SJSA1 (cell line): ENCODE results near the gene CBFA2T3. TPM values are rescaled to one million over a fixed set of nuclear protein-coding genes. Genes with fewer than 3 reads are reported as not detected.

ENCODE experiments used
- DNase-seq, 2 experiments: peaks; one replicate each; pipeline ENCODE4 v3.0.0-alpha.2; 2015 to 2020; ENCODE audit warnings: low spot score in 2 of 2, low read depth in 1 of 2
- H3K27ac ChIP-seq: fragments of 250-450 bp; sonication (Bioruptor Pico); 2 replicates; pipeline ENCODE4 v1.5.1; 2020; ENCODE audit warnings: mild to moderate bottlenecking, moderate library complexity
- H3K27me3 ChIP-seq: fragments of 250-450 bp; sonication (Bioruptor Pico); replicated peaks from 2 replicates; pipeline ENCODE4 v1.5.1; 2020; ENCODE audit warnings: mild to moderate bottlenecking, moderate library complexity
- H3K36me3 ChIP-seq: fragments of 250-450 bp; sonication (Bioruptor Pico); 2 replicates; pipeline ENCODE4 v1.5.1; 2020; ENCODE audit warnings: mild to moderate bottlenecking
- H3K4me1 ChIP-seq: fragments of 250-450 bp; sonication (Bioruptor Pico); replicated peaks from 2 replicates; pipeline ENCODE4 v1.6.1; 2021; ENCODE audit warnings: mild to moderate bottlenecking
- H3K4me3 ChIP-seq: fragments of 250-450 bp; sonication (Bioruptor Pico); 2 replicates; pipeline ENCODE4 v1.5.1; 2020; ENCODE audit warnings: mild to moderate bottlenecking
- H3K9me3 ChIP-seq: fragments of 250-450 bp; sonication (Bioruptor Pico); replicated peaks from 2 replicates; pipeline ENCODE4 v1.5.1; 2020; ENCODE audit warnings: mild to moderate bottlenecking
- total RNA-seq: library from RNA; depleted of rRNA; stranded (reverse); fragments of >200 nt; shearing (Covaris generic); gene quantifications from 2 replicates; pipeline ENCODE4 v1.2.3, GENCODE V29; 2014

CBFA2T3 gene
- total RNA-seq, 1 experiment from 2014 or later: not detected

DNA sequence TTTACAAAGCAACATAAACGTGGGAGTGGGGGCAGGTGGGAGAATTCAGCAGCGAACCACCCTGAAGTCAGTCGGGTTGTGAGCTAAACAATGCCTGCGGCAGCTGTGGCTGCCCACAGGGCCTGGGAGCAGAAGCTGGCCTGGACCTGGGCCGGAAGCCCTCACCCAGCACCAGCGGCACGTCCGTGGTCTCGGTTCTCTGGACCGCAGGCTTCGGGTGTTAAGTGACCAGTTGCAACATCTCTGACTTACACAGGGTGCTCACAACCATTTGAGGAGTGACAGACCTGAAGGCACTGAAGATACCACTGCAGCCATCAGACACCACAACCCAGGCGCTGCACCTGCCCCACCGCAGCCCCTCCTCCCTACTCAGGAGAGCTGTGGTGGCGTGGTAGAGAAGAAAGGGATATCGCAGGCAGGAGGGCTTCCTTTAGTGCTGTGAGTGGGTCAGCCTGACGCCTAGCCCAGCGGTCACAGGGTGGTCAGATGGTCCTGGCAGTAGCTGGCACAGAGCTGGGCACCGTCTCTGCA lies 33.8 kb downstream of the CBFA2T3 start:
- no peak for DNase-seq
- peaks cover 88% of the 10 kb centered on the region for H3K27me3 ChIP-seq
- no peaks in the 10 kb centered on the region for H3K9me3 ChIP-seq
- H3K4me1 ChIP-seq: no peaks in the 10 kb centered on the region
- no peak overlapping the region for H3K27ac ChIP-seq
- H3K4me3 ChIP-seq: no peak overlapping the region
- no peaks in the 10 kb centered on the region for H3K36me3 ChIP-seq

DNA sequence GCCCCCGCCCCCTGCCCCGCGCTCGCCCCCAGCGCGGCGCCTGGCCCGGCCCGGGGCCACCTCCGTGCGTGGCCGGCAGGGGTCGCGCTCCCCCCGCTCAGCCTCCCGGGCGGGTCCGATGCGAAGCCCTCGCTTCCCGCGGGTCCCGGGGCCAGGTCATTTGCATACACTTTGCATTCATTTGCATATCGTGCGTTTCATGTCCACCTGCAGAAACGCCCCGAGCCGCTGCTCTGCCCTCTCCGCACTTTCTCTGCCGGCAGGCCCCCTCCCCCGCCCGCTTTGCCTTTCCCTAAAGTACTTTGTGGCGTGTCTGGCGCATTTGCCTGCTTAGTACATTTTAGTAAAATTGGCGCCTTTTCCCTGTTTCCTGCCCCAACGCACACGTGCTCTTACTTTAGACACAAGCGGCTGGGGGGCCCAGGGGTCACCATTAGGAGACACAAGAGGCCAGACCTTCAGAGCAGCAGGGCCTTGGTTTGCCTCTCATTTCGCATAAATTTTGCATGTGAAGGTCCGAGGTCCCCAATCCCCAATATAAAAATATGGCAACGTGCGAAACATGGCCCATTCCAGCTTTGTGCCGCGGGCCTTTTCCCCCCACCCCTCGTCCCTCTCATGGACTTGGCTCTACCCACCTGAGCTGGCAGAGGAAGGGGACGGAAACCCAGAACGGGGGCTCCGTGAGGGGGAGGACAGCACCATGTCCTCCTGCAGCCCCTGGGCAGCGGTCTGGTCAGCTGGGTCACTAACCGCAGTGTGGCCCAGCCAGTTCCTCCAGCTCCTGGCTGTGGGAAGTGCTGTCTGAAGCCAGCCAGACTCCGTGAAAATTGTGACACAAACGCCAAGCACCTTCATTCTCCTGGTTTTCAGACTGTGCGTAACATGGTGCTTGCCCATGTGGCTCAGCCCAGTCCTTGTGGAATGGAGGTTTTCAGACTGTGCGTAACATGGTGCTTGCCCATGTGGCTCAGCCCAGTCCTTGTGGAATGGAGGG lies 34.8 kb downstream of the CBFA2T3 start:
- DNase-seq: peak in 1 of 2 experiments; percentile 28
- H3K27me3 ChIP-seq: peaks cover 88% of the 10 kb centered on the region
- H3K9me3 ChIP-seq: no peaks in the 10 kb centered on the region
- H3K27ac ChIP-seq: no peak overlapping the region
- H3K4me3 ChIP-seq: no peak overlapping the region
- no peaks in the 10 kb centered on the region for H3K4me1 ChIP-seq
- H3K36me3 ChIP-seq: no peaks in the 10 kb centered on the region

DNA sequence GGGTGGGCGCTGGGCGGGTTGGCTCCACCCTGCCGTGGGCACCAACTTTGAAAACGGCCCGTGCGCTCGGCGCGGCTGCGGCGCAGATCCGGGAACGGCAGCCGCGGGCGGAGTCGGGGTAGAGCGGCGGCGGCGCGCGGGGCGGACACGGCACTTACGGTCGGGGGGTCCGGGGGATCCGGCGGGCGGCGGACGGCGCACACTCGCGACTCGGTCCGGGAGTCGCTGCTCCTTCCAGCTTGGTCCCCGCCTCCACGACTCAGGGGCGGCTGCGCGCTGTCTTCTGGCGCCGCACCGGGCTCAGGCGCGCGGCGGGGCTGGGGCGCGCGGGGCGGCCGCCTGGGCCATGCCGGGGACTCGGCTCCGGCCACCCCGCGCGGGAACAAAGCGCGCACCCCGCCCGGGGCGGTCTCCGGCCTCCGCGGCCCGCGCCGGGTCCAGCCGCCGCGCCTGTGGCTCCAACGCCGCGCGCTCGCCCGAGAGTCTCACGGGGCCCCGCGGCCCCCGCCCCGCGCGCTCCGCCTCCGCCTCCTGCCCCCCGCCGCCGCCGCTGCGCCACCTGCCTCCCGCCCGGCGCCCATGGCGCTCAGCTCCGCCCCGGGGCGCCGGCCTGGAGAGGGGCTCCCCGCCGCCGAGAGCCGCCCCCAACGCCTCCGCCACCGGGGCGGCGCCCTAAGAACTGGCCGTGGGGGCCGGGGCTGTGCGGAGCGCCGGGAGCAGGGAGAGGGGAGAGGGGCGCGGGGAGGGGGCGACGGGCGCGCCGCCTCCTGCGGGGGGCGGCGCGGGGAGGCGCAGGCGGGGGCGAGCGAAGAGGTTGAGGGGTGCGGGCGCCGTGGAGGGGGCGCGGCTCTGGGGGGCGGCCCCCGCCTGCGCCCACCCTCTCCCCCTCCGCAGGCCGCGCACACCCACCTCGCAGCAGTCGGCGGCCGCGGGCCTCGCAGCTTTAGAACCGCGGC lies 35.9 kb downstream of the CBFA2T3 start:
- DNase-seq: no peak
- no peaks in the 10 kb centered on the region for H3K9me3 ChIP-seq
- peaks cover 86% of the 10 kb centered on the region for H3K27me3 ChIP-seq
- no peak overlapping the region for H3K4me3 ChIP-seq
- no peaks in the 10 kb centered on the region for H3K4me1 ChIP-seq
- H3K36me3 ChIP-seq: no peaks in the 10 kb centered on the region
- H3K27ac ChIP-seq: no peak overlapping the region

DNA sequence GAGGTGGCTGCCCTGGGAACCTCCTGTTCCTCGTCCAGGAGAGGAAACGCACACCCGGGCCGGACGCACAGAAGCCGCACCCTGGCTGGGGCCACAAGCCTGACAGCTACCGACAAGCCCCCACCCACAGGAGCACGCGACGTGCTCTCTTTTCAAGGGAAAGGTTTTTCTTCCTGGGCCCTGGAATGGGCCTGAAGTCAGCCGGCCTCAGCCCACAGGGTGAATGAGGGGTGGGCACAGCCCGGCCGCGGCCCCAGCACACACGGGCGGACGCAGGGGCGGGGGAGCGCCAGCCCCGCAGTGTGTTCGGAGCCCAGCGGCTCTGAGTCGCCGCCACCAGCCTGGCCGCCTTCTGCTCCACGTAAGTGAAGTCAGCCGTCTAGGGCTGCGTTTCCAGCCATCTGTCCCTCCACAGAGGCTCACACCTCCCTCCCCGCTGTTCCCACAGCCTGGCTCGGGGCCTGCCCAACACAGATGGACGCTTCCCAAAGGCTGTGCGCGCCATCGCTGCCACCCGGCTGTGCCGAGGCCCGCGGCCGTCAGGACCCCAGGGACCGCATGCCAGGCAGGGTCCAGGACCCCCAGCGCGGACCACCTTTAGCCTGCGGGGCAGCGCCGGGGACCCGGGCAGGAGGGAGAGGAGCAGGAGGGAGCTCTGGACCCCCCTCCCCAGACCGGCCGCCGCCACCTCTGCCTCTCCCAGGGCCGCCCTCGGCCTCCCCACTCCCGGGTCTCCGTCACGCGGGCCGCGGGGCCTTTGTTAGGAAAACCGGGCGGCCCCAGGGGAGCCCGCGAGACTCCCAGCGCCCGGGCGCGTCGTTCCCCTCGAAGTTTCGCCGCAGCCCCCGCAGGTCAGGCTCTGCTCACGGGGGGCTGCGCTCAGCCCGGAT lies 36.8 kb downstream of the CBFA2T3 start:
- Histone ChIP-seq H3K4me1 (no peaks in the 10 kb centered on the region), H3K27me3 (peaks cover 86% of the 10 kb centered on the region), H3K9me3 (no peaks in the 10 kb centered on the region), H3K4me3 (no peak overlapping the region), H3K27ac (no peak overlapping the region), H3K36me3 (no peaks in the 10 kb centered on the region)
- DNase-seq: no peak

DNA sequence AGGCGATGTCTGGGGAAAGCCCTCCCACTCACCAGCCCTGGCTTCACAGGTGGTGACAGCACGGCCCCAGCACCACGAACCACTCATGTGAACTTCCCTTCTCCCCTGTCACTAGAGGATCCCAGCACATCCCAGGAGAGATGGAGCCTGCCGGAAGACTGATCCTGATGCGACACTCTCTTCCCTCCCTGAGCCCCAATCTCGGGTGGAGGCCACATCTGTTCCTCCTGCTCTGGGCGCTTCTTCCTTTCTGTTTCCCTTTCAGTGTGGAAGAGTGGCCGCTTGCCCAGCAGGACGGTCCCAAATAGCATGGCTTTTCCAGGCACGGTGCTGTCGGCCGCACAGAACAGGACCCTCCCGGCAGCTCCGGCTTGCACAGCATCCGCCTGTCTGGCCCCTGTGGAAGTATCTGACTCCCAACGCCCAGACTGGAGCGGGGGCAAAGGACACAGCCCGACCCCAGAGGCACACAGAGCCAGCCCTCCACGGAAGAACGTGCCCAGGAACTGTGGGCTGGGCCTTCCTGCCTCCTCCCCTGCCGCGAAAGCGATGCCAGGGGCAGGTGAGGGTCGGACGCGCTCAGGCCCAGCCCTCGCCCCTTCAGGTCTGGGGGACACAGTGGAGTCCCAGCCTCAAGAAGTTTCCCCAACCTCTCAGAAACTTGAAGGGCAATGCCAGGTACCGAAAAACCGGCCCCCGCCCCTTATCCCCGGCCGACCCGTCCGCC lies 37.6 kb downstream of the CBFA2T3 start:
- no peak overlapping the region for H3K4me3 ChIP-seq
- no peaks in the 10 kb centered on the region for H3K9me3 ChIP-seq
- peaks cover 83% of the 10 kb centered on the region for H3K27me3 ChIP-seq
- no peak for DNase-seq
- no peak overlapping the region for H3K27ac ChIP-seq
- no peaks in the 10 kb centered on the region for H3K4me1 ChIP-seq
- H3K36me3 ChIP-seq: no peaks in the 10 kb centered on the region

DNA sequence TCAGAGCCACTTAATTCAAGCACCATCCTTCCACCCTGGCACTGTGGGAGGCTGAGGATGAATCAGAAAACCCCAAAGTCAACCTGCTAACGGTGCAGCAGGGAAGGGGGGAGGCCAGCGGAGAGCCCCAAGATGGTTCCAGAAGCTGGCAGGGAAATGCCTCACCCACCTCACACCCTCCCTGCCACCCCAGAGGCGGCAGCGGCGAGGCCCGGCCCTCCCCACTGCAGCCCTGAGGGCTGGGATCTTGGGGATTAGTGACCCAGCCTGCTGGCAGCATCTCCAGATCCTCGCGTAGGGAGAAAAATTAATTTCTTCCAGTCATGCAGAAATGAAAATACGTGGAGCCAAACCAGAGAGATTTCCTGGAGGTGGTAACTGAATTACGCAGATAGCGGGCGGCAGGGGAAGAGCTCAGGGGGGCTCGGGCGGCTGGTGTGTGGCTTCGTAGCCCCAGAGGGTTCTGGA lies 38.2 kb downstream of the CBFA2T3 start:
- no peak for DNase-seq
- H3K4me3 ChIP-seq: no peak overlapping the region
- H3K27me3 ChIP-seq: peaks cover 81% of the 10 kb centered on the region
- no peaks in the 10 kb centered on the region for H3K9me3 ChIP-seq
- no peaks in the 10 kb centered on the region for H3K36me3 ChIP-seq
- no peak overlapping the region for H3K27ac ChIP-seq
- no peaks in the 10 kb centered on the region for H3K4me1 ChIP-seq

DNA sequence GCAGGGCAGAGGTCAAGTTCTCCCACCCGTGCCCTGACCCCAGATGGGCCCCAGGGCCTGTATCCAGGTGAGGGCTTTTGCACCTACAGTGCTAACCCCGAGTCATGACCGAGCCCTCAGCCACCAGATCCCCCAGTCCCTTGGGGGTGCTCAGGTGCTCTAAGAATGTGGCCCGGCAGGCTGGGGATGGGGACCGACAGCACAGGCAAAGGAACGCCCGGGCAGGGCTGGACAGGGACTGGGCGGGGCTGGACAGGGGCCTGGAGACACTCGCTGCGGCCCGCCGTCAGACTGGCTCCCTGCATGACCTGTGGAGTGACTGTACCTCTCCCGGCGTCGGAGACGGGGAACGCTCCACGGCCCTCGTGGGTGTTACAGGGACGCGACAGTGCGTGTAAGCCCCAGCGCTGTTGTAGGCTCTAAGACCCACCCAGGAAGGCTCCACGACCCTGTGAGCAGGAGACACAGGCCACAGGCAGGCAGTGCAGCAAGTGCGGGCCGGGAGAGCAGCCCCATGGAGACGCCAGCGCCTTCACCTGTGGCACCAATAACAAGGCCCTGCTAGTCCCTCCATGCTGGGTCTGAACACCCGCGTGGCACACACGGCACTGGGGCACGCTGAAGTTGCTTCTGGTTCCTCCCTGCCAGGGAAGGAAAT lies 38.8 kb downstream of the CBFA2T3 start:
- Histone ChIP-seq H3K27ac (no peak overlapping the region), H3K4me1 (no peaks in the 10 kb centered on the region), H3K27me3 (peaks cover 75% of the 10 kb centered on the region), H3K9me3 (no peaks in the 10 kb centered on the region), H3K4me3 (no peak overlapping the region), H3K36me3 (no peaks in the 10 kb centered on the region)
- DNase-seq: no peak

DNA sequence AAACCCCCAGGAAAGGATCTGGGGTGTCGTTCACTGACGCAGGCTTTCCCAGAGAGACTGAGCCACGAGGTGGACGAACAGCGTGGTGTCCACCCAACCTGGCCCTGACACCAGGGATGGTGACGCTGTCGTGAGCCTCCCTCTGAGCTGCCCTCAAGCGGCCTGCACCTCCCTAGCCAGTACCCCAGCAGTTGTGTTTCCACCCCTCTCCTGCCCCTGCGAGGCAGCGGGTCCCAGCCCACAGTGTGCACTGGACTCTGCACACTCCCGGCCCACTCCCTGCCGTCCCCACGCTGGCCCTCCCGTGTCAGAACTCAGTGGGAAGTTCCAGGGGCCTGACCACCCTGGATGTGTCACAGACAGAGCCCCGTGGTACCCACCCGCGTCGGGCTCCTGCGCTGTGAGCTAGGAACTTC lies 39.8 kb downstream of the CBFA2T3 start:
- DNase-seq: no peak
- no peaks in the 10 kb centered on the region for H3K9me3 ChIP-seq
- no peaks in the 10 kb centered on the region for H3K4me1 ChIP-seq
- H3K4me3 ChIP-seq: no peak overlapping the region
- no peak overlapping the region for H3K27ac ChIP-seq
- no peaks in the 10 kb centered on the region for H3K36me3 ChIP-seq
- peaks cover 65% of the 10 kb centered on the region for H3K27me3 ChIP-seq

DNA sequence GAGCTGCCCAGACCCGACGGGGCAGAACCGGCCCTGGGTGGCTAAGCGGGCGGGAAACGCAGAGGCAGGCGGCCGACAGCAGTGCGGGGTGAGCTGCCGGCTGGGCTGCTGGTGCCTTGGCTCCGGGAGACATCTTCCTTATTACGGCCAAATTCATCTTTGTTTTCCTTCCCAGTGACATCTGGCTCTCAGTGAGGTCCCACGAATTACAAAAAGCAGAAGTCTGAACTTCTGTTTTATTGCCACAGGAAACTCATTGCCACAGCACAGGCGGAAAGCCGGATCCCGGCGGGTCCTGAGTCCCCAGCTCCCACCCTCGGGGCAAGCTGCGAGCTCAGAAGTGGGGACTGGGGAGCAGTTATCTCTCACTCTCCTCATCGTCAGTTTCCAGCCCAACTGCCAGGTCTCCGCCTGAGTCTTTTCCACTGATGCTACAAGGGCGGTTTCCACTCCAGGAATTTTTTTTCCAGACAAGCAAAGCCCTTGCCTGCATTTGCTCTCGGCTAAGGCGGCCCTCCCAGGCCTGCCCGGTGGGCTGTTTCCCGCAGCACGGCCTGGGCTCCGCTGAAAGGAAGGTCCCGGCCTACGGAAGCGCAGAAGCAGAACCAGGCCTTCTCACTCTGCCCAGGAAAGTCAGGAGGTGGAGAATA lies 40.3 kb downstream of the CBFA2T3 start:
- DNase-seq: no peak
- no peaks in the 10 kb centered on the region for H3K36me3 ChIP-seq
- no peak overlapping the region for H3K4me3 ChIP-seq
- H3K9me3 ChIP-seq: no peaks in the 10 kb centered on the region
- H3K4me1 ChIP-seq: no peaks in the 10 kb centered on the region
- no peak overlapping the region for H3K27ac ChIP-seq
- H3K27me3 ChIP-seq: peaks cover 60% of the 10 kb centered on the region

DNA sequence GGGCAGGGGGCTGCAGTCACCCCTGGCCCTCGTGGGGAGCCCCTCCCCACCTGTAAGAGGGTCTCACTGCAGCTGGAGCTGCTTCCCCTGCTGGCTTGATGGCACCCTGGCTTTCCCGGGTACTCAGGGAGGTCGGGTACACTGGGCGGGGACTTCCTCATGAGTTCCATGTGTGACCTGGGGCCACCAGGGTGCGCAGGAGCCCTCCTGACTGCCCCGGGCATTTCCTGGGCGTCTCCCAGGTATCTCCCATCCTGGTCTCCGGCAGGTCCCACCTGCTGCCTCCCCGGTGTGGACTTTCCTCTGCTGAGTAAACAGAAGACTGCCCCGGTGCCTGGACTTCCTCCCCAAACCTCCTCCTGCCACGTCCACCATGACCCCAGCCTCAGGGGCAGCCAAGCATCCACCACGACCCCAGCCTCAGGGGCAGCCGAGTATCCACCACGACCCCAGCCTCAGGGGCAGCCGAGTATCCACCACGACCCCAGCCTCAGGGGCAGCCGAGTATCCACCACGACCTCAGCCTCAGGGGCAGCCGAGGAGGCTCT lies 40.9 kb downstream of the CBFA2T3 start:
- DNase-seq: no peak
- Histone ChIP-seq H3K4me3 (no peak overlapping the region), H3K36me3 (no peaks in the 10 kb centered on the region), H3K9me3 (no peaks in the 10 kb centered on the region), H3K27me3 (peaks cover 60% of the 10 kb centered on the region), H3K4me1 (no peaks in the 10 kb centered on the region), H3K27ac (no peak overlapping the region)

DNA sequence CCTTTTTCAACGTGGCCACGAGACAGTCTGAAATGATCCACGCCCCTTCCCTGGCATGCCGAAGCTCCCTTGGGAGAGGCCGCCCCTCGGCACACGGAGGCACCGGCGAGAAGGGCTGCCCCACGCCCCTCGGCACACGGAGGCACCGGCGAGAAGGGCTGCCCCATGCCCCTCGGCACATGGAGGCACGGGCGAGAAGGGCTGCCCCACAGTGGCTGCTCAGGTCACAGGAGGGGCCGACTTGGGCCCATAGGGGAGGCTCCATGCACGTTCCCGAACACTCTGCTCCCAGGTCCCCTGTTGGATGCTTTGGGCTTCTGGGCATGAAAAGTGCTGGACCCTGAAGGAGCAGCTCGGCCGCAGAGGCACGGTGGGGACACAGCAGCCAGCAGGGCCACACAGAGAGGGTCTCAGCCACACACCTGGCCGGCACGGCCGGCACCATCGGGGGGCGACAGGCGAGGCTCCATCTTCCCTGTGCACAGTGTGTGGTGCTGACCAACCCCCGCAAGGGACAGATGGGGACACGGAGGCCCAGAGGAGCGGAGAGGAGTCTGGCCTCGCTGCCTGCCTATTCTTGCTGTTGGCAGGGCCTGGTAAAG lies 42.8 kb downstream of the CBFA2T3 start:
- no peaks in the 10 kb centered on the region for H3K9me3 ChIP-seq

More for the DNA sequence above, 42.8 kb downstream of the CBFA2T3 start:
- H3K27ac ChIP-seq: no peak overlapping the region
- no peaks in the 10 kb centered on the region for H3K4me1 ChIP-seq
- no peak for DNase-seq
- H3K4me3 ChIP-seq: no peak overlapping the region
- no peaks in the 10 kb centered on the region for H3K36me3 ChIP-seq
- peaks cover 44% of the 10 kb centered on the region for H3K27me3 ChIP-seq
